OCI-LY1 (cell line): Measurements from ENCODE around the gene ACTR10.

ENCODE experiments used
- H2AFZ ChIP-seq: fragments of 200-600 bp; sonication (generic), shearing (Covaris generic); 2 replicates; pipeline ENCODE4 v1.6.0; 2014; ENCODE audit warnings: antibody characterized with exemption, mild to moderate bottlenecking, low read length
- H3F3A ChIP-seq: fragments of 200-600 bp; sonication (generic), shearing (Covaris generic); 2 replicates; pipeline ENCODE4 v1.6.0; 2014; ENCODE audit warnings: mild to moderate bottlenecking, antibody characterized with exemption, low read length, moderate library complexity; ENCODE audit not compliant: insufficient read depth
- H3K27ac ChIP-seq: fragments of 200-600 bp; sonication (generic); 2 replicates; pipeline ENCODE4 v1.5.1; 2014; ENCODE audit warnings: low read length, mixed run types, mild to moderate bottlenecking, low read depth; ENCODE audit not compliant: poor library complexity, severe bottlenecking
- H3K27me3 ChIP-seq: fragments of 200-600 bp; sonication (generic); 2 replicates; pipeline ENCODE4 v1.6.0; 2014; ENCODE audit warnings: antibody characterized with exemption, mild to moderate bottlenecking, low read length, moderate library complexity; ENCODE audit not compliant: insufficient read depth
- H3K36me3 ChIP-seq: fragments of 200-600 bp; sonication (generic); 2 replicates; pipeline ENCODE4 v1.6.1; 2014; ENCODE audit warnings: mild to moderate bottlenecking, antibody characterized with exemption, low read length, moderate library complexity, mixed read lengths; ENCODE audit not compliant: insufficient read depth
- H3K4me1 ChIP-seq: fragments of 200-600 bp; sonication (generic); 2 replicates; pipeline ENCODE4 v1.5.1; 2014; ENCODE audit warnings: mild to moderate bottlenecking, low read length, moderate library complexity; ENCODE audit not compliant: insufficient read depth, severe bottlenecking
- H3K4me2 ChIP-seq: fragments of 200-600 bp; sonication (generic), shearing (Covaris generic); 2 replicates; pipeline ENCODE4 v1.6.1; 2014; ENCODE audit warnings: low read length
- H3K4me3 ChIP-seq: fragments of 200-600 bp; sonication (generic); 2 replicates; pipeline ENCODE4 v1.5.1; 2014; ENCODE audit warnings: low read length, low read depth, mild to moderate bottlenecking, mixed read lengths; ENCODE audit not compliant: poor library complexity, severe bottlenecking
- H3K79me2 ChIP-seq: fragments of 200-600 bp; shearing (Covaris generic); 2 replicates; pipeline ENCODE4 v1.6.1; 2016; ENCODE audit warnings: mixed run types, low read length, mixed read lengths; ENCODE audit not compliant: insufficient read depth
- H3K9ac ChIP-seq: fragments of 200-600 bp; sonication (generic), shearing (Covaris generic); 2 replicates; pipeline ENCODE4 v1.6.1; 2014; ENCODE audit warnings: mild to moderate bottlenecking, low read length, mixed read lengths
- H3K9me2 ChIP-seq: fragments of 200-600 bp; sonication (generic), shearing (Covaris generic); 2 replicates; pipeline ENCODE4 v1.6.1; 2014; ENCODE audit warnings: low read depth, mild to moderate bottlenecking, low read length, mixed read lengths
- H3K9me3 ChIP-seq: fragments of 200-600 bp; shearing (Covaris generic); 2 replicates; pipeline ENCODE4 v1.6.1; 2014; ENCODE audit warnings: low read length, mixed read lengths
- H4K20me1 ChIP-seq: fragments of 200-600 bp; sonication (generic), shearing (Covaris generic); 2 replicates; pipeline ENCODE4 v1.6.0; 2016; ENCODE audit warnings: mild to moderate bottlenecking, low read length; ENCODE audit not compliant: insufficient read depth
- CTCF ChIP-seq: fragments of 200-600 bp; sonication (generic), shearing (Covaris generic); IDR thresholded peaks from 2 replicates; pipeline ENCODE4 v1.5.1; 2017; ENCODE audit warnings: mild to moderate bottlenecking, antibody characterized with exemption, low read length, moderate library complexity, mixed read lengths
- EZH2 ChIP-seq: fragments of 200-600 bp; sonication (generic), shearing (Covaris generic); IDR thresholded peaks from 2 replicates; pipeline ENCODE4 v1.8.0; 2017; ENCODE audit warnings: borderline replicate concordance, mixed run types, mild to moderate bottlenecking, antibody characterized with exemption, low read length, moderate library complexity, mixed read lengths

The ACTR10 gene

GRCh38 chr14:58167057-58167456, 32.9 kb upstream of the ACTR10 start:
- Histone ChIP-seq H3K79me2 (no peaks in the 10 kb centered on the region), H3K4me2 (no peak overlapping the region), H3K9me2 (no peaks in the 10 kb centered on the region), H3K4me1 (no peaks in the 10 kb centered on the region), H3K4me3 (no peak overlapping the region), H4K20me1 (no peaks in the 10 kb centered on the region), H3K9me3 (no peaks in the 10 kb centered on the region), H3K9ac (no peak overlapping the region), H3K27ac (no peak overlapping the region), H3K36me3 (no peaks in the 10 kb centered on the region), H3K27me3 (no peaks in the 10 kb centered on the region), H2AFZ (no peak overlapping the region), H3F3A (no peaks in the 10 kb centered on the region)
- TF ChIP-seq EZH2 (no peak), CTCF (no peak)

GRCh38 chr14:58167891-58168290, 32.1 kb upstream of the ACTR10 start:
- H3F3A ChIP-seq: no peaks in the 10 kb centered on the region
- H3K27ac ChIP-seq: no peak overlapping the region
- no peaks in the 10 kb centered on the region for H4K20me1 ChIP-seq
- no peaks in the 10 kb centered on the region for H3K9me3 ChIP-seq
- no peaks in the 10 kb centered on the region for H3K36me3 ChIP-seq
- H3K4me3 ChIP-seq: no peak overlapping the region
- H3K9ac ChIP-seq: no peak overlapping the region
- H3K9me2 ChIP-seq: no peaks in the 10 kb centered on the region
- H2AFZ ChIP-seq: no peak overlapping the region
- no peak overlapping the region for H3K4me2 ChIP-seq
- no peaks in the 10 kb centered on the region for H3K79me2 ChIP-seq
- no peaks in the 10 kb centered on the region for H3K4me1 ChIP-seq
- no peaks in the 10 kb centered on the region for H3K27me3 ChIP-seq
- TF ChIP-seq EZH2 (no peak), CTCF (no peak)

- no peak overlapping the region for H2AFZ ChIP-seq
- no peaks in the 10 kb centered on the region for H3K4me1 ChIP-seq
- no peaks in the 10 kb centered on the region for H4K20me1 ChIP-seq
- no peak overlapping the region for H3K4me2 ChIP-seq
- no peaks in the 10 kb centered on the region for H3K27me3 ChIP-seq
- no peaks in the 10 kb centered on the region for H3K36me3 ChIP-seq
- H3K79me2 ChIP-seq: no peaks in the 10 kb centered on the region
- no peak overlapping the region for H3K9ac ChIP-seq
- TF ChIP-seq CTCF (no peak), EZH2 (no peak)
- no peaks in the 10 kb centered on the region for H3F3A ChIP-seq
- H3K27ac ChIP-seq: no peak overlapping the region
- H3K9me2 ChIP-seq: no peaks in the 10 kb centered on the region
- H3K4me3 ChIP-seq: no peak overlapping the region
- no peaks in the 10 kb centered on the region for H3K9me3 ChIP-seq
Measured at GRCh38 chr14:58171090-58171489, 28.9 kb upstream of the ACTR10 start.
